Jurkat, Clone E6-1 (cell line): ENCODE data around the gene ZNF599.

Source experiments
- DNase-seq: peaks from one replicate; pipeline ENCODE4 v3.0.0-alpha.2; 2011; ENCODE audit warnings: low read depth, low spot score
- H3K4me3 ChIP-seq: 2 replicates; pipeline ENCODE4 v1.5.1; 2011; ENCODE audit warnings: mild to moderate bottlenecking, low read length, control low read depth, moderate library complexity

The ZNF599 gene

GRCh38 chr19:34759218-34759917, 13.6 kb downstream of the ZNF599 start:
- DNase-seq = no peak

GRCh38 chr19:34757441-34757840, 15.6 kb downstream of the ZNF599 start:
- no peak for DNase-seq
- H3K4me3 ChIP-seq = no peak overlapping the region

More at GRCh38 chr19:34759218-34759917, 13.6 kb downstream of the ZNF599 start:
- H3K4me3 ChIP-seq = no peak overlapping the region

- H3K4me3 ChIP-seq = no peak overlapping the region
- DNase-seq = no peak
Observed at GRCh38 chr19:34744896-34745690, 27.9 kb downstream of the ZNF599 start.

GRCh38 chr19:34734537-34735103, 38.4 kb downstream of the ZNF599 start:
- peak overlapping the region; percentile 64 for H3K4me3 ChIP-seq
- peak; percentile 63 for DNase-seq

GRCh38 chr19:34733746-34734536, 39.1 kb downstream of the ZNF599 start, which contains the start of gene ZNF181:
Gene ZNF181 (plus strand): TSS chr19:34734243. CDS start chr19:34735038, 795 bp downstream.
- DNase-seq = peak; percentile 79

GRCh38 chr19:34733266-34733745, 39.7 kb downstream of the ZNF599 start:
- DNase-seq = no peak
- H3K4me3 ChIP-seq = peak overlapping the region; percentile 64

More at GRCh38 chr19:34733746-34734536, 39.1 kb downstream of the ZNF599 start, which contains the start of gene ZNF181:
- H3K4me3 ChIP-seq = peak within 1 kb of the TSS; percentile 64

GRCh38 chr19:34732612-34733211, 40.3 kb downstream of the ZNF599 start:
- peak overlapping the region; percentile 64; the same call in 1 of the 2 replicates for H3K4me3 ChIP-seq
- no peak for DNase-seq

GRCh38 chr19:34731964-34732363, 41.1 kb downstream of the ZNF599 start:
- no peak for DNase-seq
- no peak overlapping the region for H3K4me3 ChIP-seq

- no peak overlapping the region for H3K4me3 ChIP-seq
Observed at GRCh38 chr19:34731019-34731829, 41.8 kb downstream of the ZNF599 start.

GRCh38 chr19:34725400-34725799, 47.6 kb downstream of the ZNF599 start:
- no peak overlapping the region for H3K4me3 ChIP-seq
- DNase-seq = no peak

More at GRCh38 chr19:34731019-34731829, 41.8 kb downstream of the ZNF599 start:
- no peak for DNase-seq

GRCh38 chr19:34722353-34722752, 50.7 kb downstream of the ZNF599 start:
- H3K4me3 ChIP-seq = no peak overlapping the region
- no peak for DNase-seq

GRCh38 chr19:34715357-34715756, 57.7 kb downstream of the ZNF599 start:
- no peak for DNase-seq
- no peak overlapping the region for H3K4me3 ChIP-seq

GRCh38 chr19:34713262-34713637, 59.8 kb downstream of the ZNF599 start:
- no peak overlapping the region for H3K4me3 ChIP-seq
- no peak for DNase-seq

GRCh38 chr19:34712395-34713261, 60.4 kb downstream of the ZNF599 start:
- peak; percentile 80 for DNase-seq
- H3K4me3 ChIP-seq = no peak overlapping the region

- no peak overlapping the region for H3K4me3 ChIP-seq
- DNase-seq = no peak
Observed at GRCh38 chr19:34711890-34712289, 61.1 kb downstream of the ZNF599 start.
